Activated T-helper 1 cell treated with anti-CD3 and anti-CD28 coated beads, Interleukin-12 subunit alpha, Interleukin-12 subunit beta, Interleukin-2, Interleukin-4 antibody, amounts not matched to agents 30 ng/mL and 10 ng/mL and 1 ng/mL, durations not matched to agents 14 hours and 24 hours and 36 hours (primary cell): Measurements from ENCODE around the gene DHX35. TPM values are rescaled to one million over a fixed set of nuclear protein-coding genes. Genes with fewer than 3 reads are reported as not detected.
"Not testable (repeated sequence)": the region's sequence is repeated elsewhere in the genome, so short reads cannot be mapped to it uniquely, and the experiment has no call there.

Experiments used
- DNase-seq: peaks from one replicate; pipeline ENCODE4 v3.0.0; 2021; ENCODE audit warnings: low spot score
- H3K27ac Mint-ChIP-seq: one replicate; pipeline ENCODE4 v1.8.0; 2021; ENCODE audit warnings: mild to moderate bottlenecking, mixed read lengths
- H3K27me3 Mint-ChIP-seq: one replicate; pipeline ENCODE4 v1.8.0; 2022; ENCODE audit warnings: mild to moderate bottlenecking, moderate library complexity, mixed read lengths; ENCODE audit not compliant: insufficient read depth
- H3K36me3 Mint-ChIP-seq: one replicate; pipeline ENCODE4 v1.8.0; 2021; ENCODE audit warnings: low read depth, mixed read lengths
- H3K4me1 Mint-ChIP-seq: one replicate; pipeline ENCODE4 v1.8.0; 2021; ENCODE audit warnings: low read depth, mixed read lengths
- H3K4me3 Mint-ChIP-seq: one replicate; pipeline ENCODE4 v1.8.0; 2021; ENCODE audit warnings: mild to moderate bottlenecking, moderate library complexity, mixed read lengths
- H3K9me3 Mint-ChIP-seq: one replicate; pipeline ENCODE4 v1.8.0; 2021; ENCODE audit warnings: mixed read lengths
- intact Hi-C: fragments of 100-400 bp; cut with micrococcal nuclease; formaldehyde crosslinking; loops from one replicate; pipeline ENCODE4 v1.15.1; 2024
- total RNA-seq: library from RNA; stranded (reverse); gene quantifications from 2 replicates; pipeline ENCODE4 v1.2.3, GENCODE V29; 2022

The DHX35 gene
- total RNA-seq, 1 donor from 2014 or later = 17.2 TPM

- Mint-ChIP-seq H3K27me3 (no peaks in the 10 kb centered on the region), H3K36me3 (peaks cover 48% of the 10 kb centered on the region), H3K27ac (peak overlapping the region; percentile 3), H3K4me3 (no peak overlapping the region), H3K9me3 (no peaks in the 10 kb centered on the region), H3K4me1 (peaks cover 13% of the 10 kb centered on the region)
- intact Hi-C loops = no loop called here
- no peak for DNase-seq
Observed at GRCh38 chr20:38947931-38948362, 14.2 kb upstream of the DHX35 start.

GRCh38 chr20:38950254-38950653 is 11.9 kb upstream of the DHX35 start:
- intact Hi-C loops = no loop called here
- no peak for DNase-seq
- Mint-ChIP-seq H3K4me1 (peaks cover 9% of the 10 kb centered on the region), H3K4me3 (no peak overlapping the region), H3K36me3 (peaks cover 48% of the 10 kb centered on the region), H3K27ac (peak overlapping the region; percentile 44), H3K9me3 (no peaks in the 10 kb centered on the region), H3K27me3 (no peaks in the 10 kb centered on the region)

- Mint-ChIP-seq H3K4me3 (no peak overlapping the region), H3K9me3 (no peaks in the 10 kb centered on the region), H3K36me3 (peaks cover 44% of the 10 kb centered on the region), H3K27ac (no peak overlapping the region), H3K27me3 (no peaks in the 10 kb centered on the region), H3K4me1 (peaks cover 5% of the 10 kb centered on the region)
- intact Hi-C loops = no loop called here
- no peak for DNase-seq
Observed at GRCh38 chr20:38951611-38952010, 10.5 kb upstream of the DHX35 start.

GRCh38 chr20:38952153-38952552 is 10.0 kb upstream of the DHX35 start:
- Mint-ChIP-seq H3K4me3 (no peak overlapping the region), H3K4me1 (no peaks in the 10 kb centered on the region), H3K36me3 (peaks cover 38% of the 10 kb centered on the region), H3K27ac (no peak overlapping the region), H3K9me3 (no peaks in the 10 kb centered on the region), H3K27me3 (no peaks in the 10 kb centered on the region)
- no peak for DNase-seq
- intact Hi-C loops = no loop called here

- DNase-seq = no peak
- Mint-ChIP-seq H3K27me3 (no peaks in the 10 kb centered on the region), H3K9me3 (no peaks in the 10 kb centered on the region), H3K27ac (no peak overlapping the region), H3K4me3 (no peak overlapping the region), H3K36me3 (peaks cover 33% of the 10 kb centered on the region), H3K4me1 (no peaks in the 10 kb centered on the region)
- intact Hi-C loops = no loop called here
Observed at GRCh38 chr20:38953630-38954340, 8.4 kb upstream of the DHX35 start.

- peaks cover 10% of the 10 kb centered on the region for H3K4me1 Mint-ChIP-seq
- intact Hi-C loops = no loop called here
Observed at GRCh38 chr20:38957235-38957876, 4.8 kb upstream of the DHX35 start.

GRCh38 chr20:38957915-38958485 is 4.1 kb upstream of the DHX35 start:
- no peak for DNase-seq
- intact Hi-C loops = no loop called here
- Mint-ChIP-seq H3K4me3 (no peak overlapping the region), H3K36me3 (peaks cover 9% of the 10 kb centered on the region), H3K27ac (no peak overlapping the region), H3K9me3 (no peaks in the 10 kb centered on the region), H3K27me3 (no peaks in the 10 kb centered on the region), H3K4me1 (peaks cover 15% of the 10 kb centered on the region)

More at GRCh38 chr20:38957235-38957876, 4.8 kb upstream of the DHX35 start:
- no peaks in the 10 kb centered on the region for H3K9me3 Mint-ChIP-seq
- H3K27ac Mint-ChIP-seq = no peak overlapping the region
- H3K36me3 Mint-ChIP-seq = peaks cover 11% of the 10 kb centered on the region
- no peaks in the 10 kb centered on the region for H3K27me3 Mint-ChIP-seq
- no peak overlapping the region for H3K4me3 Mint-ChIP-seq
- DNase-seq = no peak

GRCh38 chr20:38960187-38960687 is 1.9 kb upstream of the DHX35 start:
- DNase-seq, H3K27me3 Mint-ChIP-seq, intact Hi-C loops, H3K27ac Mint-ChIP-seq, H3K9me3 Mint-ChIP-seq, H3K4me3 Mint-ChIP-seq, H3K36me3 Mint-ChIP-seq: not testable (repeated sequence)
- peaks cover 30% of the 10 kb centered on the region for H3K4me1 Mint-ChIP-seq

- H3K9me3 Mint-ChIP-seq = no peaks in the 10 kb centered on the region
- H3K4me1 Mint-ChIP-seq = peaks cover 35% of the 10 kb centered on the region
- peak overlapping the region; percentile 94 for H3K27ac Mint-ChIP-seq
- peak overlapping the region; percentile 98 for H3K4me3 Mint-ChIP-seq
- intact Hi-C loops = loop anchor here (1.0 kb wide), 6 partner anchors 35 to 315 kb away; partner anchors contain the start of genes ACTR5 and FAM83D
- H3K36me3 Mint-ChIP-seq = peaks cover 11% of the 10 kb centered on the region
- H3K27me3 Mint-ChIP-seq = no peaks in the 10 kb centered on the region
- no peak for DNase-seq
Observed at GRCh38 chr20:38961530-38962043, 557 bp upstream of the DHX35 start.

- no peaks in the 10 kb centered on the region for H3K9me3 Mint-ChIP-seq
- peak overlapping the region; percentile 93 for H3K27ac Mint-ChIP-seq
- peaks cover 11% of the 10 kb centered on the region for H3K36me3 Mint-ChIP-seq
- DNase-seq = no peak
- intact Hi-C loops = loop anchor here (1.0 kb wide), 6 partner anchors 34 to 317 kb away; partner anchors contain the start of genes ACTR5 and FAM83D
- H3K27me3 Mint-ChIP-seq = no peaks in the 10 kb centered on the region
- H3K4me1 Mint-ChIP-seq = peaks cover 35% of the 10 kb centered on the region
- peak overlapping the region; percentile 98 for H3K4me3 Mint-ChIP-seq
Observed at GRCh38 chr20:38962928-38963401, 821 bp downstream of the DHX35 start.

GRCh38 chr20:38963745-38964144 is 1.6 kb downstream of the DHX35 start:
- Mint-ChIP-seq H3K4me1 (peaks cover 35% of the 10 kb centered on the region), H3K27me3 (no peaks in the 10 kb centered on the region), H3K27ac (no peak overlapping the region), H3K4me3 (peak overlapping the region; percentile 31), H3K9me3 (no peaks in the 10 kb centered on the region), H3K36me3 (peaks cover 11% of the 10 kb centered on the region)
- intact Hi-C loops = no loop called here
- DNase-seq = no peak

GRCh38 chr20:38965264-38965663 is 3.1 kb downstream of the DHX35 start:
- DNase-seq = no peak
- no peaks in the 10 kb centered on the region for H3K27me3 Mint-ChIP-seq
- H3K36me3 Mint-ChIP-seq = peaks cover 12% of the 10 kb centered on the region
- no peaks in the 10 kb centered on the region for H3K9me3 Mint-ChIP-seq
- intact Hi-C loops = no loop called here
- no peak overlapping the region for H3K27ac Mint-ChIP-seq
- H3K4me1 Mint-ChIP-seq = peaks cover 36% of the 10 kb centered on the region
- H3K4me3 Mint-ChIP-seq = no peak overlapping the region

GRCh38 chr20:38968090-38968489 is 5.9 kb downstream of the DHX35 start:
- peaks cover 26% of the 10 kb centered on the region for H3K4me1 Mint-ChIP-seq
- no peaks in the 10 kb centered on the region for H3K27me3 Mint-ChIP-seq
- no peak overlapping the region for H3K27ac Mint-ChIP-seq
- H3K9me3 Mint-ChIP-seq = no peaks in the 10 kb centered on the region
- peaks cover 24% of the 10 kb centered on the region for H3K36me3 Mint-ChIP-seq
- H3K4me3 Mint-ChIP-seq = no peak overlapping the region
- no peak for DNase-seq
- intact Hi-C loops = no loop called here
